HUDEP-2 (cell line): ENCODE measurements around the gene C8G.
A peak's percentile ranks its signal among the peaks of the same experiment; 100 is the strongest.

Experiments
- DNase-seq, 76 experiments: peaks; one replicate each; lab custom pipeline; 2025; ENCODE audit not compliant: unreplicated experiment in 76 of 76; lab: John Stamatoyannopoulos, UW

The C8G gene

GRCh38 chr9:136944519-136945332, at the start of gene C8G, which contains the start of gene FBXW5:
TSS of gene C8G (plus strand) at chr9:136945243. CDS start at chr9:136945321, 78 bp downstream.
TSS of gene FBXW5 (minus strand) at chr9:136944738. CDS start at chr9:136944083, 655 bp downstream.
- peak in 74 of 76 experiments; percentile 59 to 97 (median 92) for DNase-seq

GRCh38 chr9:136896027-136896426, 49.0 kb upstream of the C8G start:
- no peak for DNase-seq

- no peak for DNase-seq
Observed at GRCh38 chr9:136898483-136899100, 46.5 kb upstream of the C8G start.

- DNase-seq: no peak
Observed at GRCh38 chr9:136899196-136899595, 45.8 kb upstream of the C8G start.

DNA sequence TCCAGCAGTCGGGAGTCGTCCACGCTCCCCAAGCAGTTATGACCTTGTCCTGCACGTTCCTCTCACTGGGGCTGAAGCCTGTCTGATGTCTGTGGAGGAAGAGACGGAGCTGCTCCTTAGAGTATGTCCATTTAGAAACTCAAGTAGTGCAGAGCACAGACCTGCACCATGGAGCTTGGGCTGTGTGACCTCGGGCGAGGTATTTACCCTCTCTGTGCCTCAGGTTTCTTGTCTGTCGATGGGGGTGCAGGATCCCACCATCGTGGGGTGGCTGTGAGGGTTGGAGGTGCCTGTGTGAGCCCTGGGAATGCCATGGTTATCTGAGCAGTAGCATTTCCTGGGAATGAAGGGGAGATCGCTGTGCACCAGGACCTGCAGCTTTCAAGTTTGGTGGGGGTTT, 44.5 kb upstream of the C8G start:
- no peak for DNase-seq

DNA sequence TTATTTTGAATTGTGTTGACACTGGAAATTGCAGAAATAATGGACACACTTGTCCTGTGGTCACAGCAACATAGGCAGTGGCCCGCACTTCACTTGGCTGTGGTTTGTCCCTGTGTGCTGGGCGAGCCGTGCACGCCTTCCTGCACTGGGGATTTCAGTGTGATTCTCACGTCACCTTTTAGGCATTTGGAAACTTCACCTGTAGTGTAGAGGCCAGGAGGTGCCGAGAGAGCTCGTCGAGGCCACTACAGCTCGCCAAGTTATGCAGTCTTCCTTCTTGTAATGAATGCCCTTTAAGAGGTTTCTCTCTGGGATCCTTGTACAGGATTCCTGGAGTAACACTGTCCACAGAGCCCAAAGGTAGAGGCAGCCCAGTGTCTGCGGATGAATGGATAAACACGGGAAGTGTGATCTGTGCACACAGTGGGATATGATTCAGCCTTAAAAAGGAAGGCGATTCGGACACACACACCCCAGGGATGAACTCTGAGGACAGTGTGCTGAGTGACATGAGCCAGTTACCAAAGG, 44.0 kb upstream of the C8G start:
- no peak for DNase-seq

DNA sequence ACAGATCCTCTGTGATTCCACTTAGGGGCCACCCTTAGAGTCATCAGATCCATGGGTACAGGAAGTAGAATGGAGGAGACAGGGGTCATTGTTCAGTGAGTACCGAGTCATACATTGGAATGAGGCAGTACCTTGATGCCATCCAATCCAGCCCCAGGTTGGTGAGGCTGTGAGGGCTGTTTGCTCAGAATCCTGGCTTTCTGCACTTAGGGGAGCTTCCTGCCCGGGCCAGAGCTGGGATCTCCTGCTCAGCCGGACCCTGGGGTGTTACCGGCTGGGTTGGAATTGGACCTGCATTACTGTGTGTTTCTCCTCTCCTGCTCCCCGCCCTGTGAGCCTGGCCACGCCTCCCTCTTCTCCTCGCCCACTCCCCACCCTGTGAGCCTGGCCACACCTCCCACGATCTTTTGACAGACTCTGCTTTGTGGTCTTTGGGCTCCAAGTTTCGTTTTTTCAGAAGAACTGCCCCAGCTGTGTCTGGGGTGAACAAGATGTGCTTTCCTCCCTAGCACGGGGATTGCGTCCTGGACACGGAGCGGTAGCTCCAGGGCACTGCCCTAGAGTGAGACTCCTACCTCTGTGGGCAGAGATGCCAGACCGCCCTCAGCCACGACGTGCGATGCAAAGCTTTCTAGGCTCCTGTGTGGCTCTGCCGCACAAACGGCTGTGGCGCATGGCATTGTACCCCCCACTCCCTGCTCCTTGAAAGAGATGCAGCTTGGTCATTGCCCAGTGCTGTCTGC, 43.4 kb upstream of the C8G start:
- DNase-seq: no peak

- DNase-seq: peak in 1 of 76 experiments; percentile 31
Observed at GRCh38 chr9:136902259-136902821, 42.7 kb upstream of the C8G start.

DNA sequence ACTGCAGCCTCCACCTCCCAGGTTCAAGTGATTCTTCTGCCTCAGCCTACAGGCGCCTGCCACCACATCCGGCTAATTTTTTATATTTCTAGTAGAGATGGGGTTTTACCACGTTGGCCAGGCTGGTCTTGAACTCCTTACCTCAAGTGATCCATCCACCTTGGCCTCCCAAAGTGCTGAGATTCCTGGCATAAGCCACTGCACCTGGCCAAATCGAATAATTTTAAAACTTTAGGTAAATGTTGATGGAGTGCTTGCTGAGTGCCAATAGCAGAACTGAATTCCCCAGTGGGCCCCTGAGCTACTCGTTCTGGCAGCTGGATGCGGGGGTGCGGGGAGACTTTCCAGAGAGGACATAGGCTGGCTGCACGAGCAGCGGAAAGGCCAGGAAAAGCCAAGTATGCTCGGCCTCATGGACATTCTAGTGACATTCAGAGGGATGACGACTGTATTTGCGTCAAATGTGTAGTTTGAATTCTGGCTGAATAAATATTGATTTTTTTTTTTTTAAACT, 41.9 kb upstream of the C8G start:
- DNase-seq: no peak

DNA sequence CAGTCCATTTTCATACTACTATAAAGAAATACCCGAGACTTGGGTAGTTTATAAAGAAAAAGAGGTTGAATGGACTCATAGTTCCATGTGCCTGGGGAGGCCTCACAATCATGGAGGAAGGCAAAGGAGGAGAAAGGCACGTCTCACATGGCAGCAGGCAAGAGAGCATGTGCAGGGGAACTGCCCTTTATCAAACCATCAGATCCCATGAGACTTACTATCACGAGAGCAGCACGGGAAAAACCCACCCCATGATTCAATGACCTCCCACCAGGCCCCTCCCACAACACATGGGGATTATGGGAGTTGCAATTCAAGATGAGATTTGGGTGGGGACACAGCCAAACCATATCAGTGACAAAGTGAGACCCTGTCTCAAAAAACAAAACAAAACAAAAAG, 38.8 kb upstream of the C8G start:
- DNase-seq: peak in 1 of 76 experiments; percentile 5

GRCh38 chr9:136907011-136907914, 37.8 kb upstream of the C8G start:
- no peak for DNase-seq

DNA sequence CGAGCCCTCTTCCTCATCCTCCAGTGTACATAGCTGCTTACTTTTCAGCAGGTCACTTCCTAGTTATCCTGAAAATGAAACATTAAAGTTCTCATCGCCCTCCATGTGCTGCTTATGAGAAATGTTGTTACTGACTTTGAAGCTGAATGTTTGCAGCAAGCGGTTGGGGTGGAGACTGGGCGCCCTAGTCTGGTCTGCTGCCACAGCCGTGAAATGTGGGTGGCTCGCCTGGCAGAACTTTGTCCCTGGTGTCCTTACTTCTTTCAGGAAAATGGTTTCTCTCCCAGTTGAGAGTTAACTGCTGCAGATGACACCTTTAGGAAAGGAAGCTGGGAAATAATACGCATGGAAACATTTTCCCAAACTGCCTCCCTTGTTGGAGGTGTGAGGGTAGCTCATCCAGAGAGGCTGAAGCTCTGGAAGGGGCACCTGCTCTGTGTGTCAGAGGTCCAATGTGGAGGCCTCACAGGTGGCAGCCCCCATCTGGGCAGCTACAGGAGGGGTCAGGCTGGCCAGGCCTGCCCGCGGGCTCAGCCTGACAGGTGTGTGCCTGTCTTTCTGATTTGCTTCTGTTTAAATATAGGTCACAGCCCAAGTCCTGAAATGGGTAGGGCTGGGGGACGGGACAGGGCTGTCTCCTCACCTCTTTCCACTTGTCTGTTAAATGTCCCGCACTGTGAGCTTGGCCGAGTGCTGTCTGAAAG, 34.7 kb upstream of the C8G start:
- DNase-seq: no peak

- no peak for DNase-seq
Observed at GRCh38 chr9:136910901-136911245, 34.2 kb upstream of the C8G start.

DNA sequence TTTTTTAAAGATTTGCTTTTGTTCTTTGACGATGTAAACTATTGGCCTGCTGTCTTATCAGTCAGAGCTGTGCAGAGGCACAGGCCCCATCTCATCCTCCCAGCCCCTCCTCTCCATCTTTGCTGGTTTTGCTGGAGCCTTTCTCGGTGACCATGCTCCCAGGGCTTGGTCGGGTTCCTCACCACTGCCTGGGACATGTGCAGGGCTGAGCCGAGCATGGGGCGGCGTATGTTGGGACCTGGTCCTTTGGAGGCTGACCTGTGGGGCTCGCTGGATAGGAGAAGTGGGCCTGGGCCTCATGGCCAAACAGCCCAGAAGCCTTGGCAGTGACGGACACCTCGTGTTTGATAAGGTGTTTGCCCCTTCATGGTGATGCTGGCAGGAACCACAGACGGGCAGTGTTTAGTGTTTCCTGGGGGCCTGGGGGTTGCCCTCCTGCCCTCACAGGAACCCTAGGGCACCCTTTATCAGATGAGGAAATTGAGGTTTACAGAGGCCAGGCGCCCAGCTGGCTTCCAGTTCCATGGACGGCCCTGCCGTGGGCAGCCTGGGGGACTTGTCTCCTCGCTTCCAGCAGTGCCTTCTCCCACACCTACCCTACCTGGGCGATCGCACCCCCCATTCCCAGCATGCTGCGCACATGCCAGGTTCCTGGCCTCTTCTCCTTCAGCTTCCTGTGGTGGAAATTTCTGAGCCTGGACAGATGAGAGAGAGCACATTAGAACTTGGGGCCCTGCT, 31.2 kb upstream of the C8G start:
- no peak for DNase-seq

DNA sequence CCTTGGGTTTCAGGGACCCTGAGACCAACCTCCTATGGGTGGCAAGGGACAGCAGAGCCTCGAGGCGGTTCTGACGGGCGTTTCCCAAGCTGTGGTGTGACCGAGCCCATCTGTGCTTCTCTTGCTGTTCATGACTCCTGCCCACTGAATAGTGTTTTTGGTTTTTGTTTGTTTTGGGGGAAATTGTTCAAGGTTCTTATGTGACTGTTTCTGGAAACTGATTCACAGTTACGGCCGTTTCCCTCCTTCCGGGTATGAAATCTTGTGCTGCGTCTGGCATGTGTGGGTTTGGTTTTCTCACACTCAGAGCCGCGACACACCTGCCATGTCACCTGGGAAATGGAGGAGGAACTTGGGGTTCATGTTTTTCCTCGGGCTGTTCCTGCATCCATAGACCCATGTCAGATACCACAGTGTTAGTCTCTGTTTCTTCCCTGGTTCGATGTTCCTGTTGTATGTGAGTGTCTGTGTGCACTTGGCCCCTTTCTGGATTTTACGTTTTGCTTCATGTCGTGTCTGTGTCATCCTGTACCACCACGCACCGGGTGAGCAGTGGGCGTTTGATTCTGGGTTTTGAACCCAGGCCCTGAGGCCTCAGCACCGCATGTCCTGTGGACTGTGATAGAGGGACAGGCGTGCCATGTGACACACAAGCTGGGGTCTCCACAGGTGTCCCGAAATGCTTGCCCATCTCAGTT, 29.3 kb upstream of the C8G start:
- DNase-seq: no peak

- no peak for DNase-seq
Observed at GRCh38 chr9:136916330-136917184, 28.5 kb upstream of the C8G start.

GRCh38 chr9:136917902-136918301, 27.1 kb upstream of the C8G start:
- DNase-seq: no peak
